ENCODE measurements around the gene REC114.
"Not testable (repeated sequence)": the region's sequence is repeated elsewhere in the genome, so short reads cannot be mapped to it uniquely, and the experiment has no call there.

REC114 gene

GRCh38 chr15:73457334-73457733 is 14.4 kb downstream of the REC114 start:
- no peak for DNase-seq

GRCh38 chr15:73460662-73461061 is 17.7 kb downstream of the REC114 start:
- DNase-seq, result no peak

- DNase-seq, result no peak
Observed at GRCh38 chr15:73464602-73465001, 21.6 kb downstream of the REC114 start.

- no peak for DNase-seq
Observed at GRCh38 chr15:73467758-73468157, 24.8 kb downstream of the REC114 start.

- no peak for DNase-seq
Observed at GRCh38 chr15:73474785-73475184, 31.8 kb downstream of the REC114 start.

- DNase-seq, result no peak
Observed at GRCh38 chr15:73476704-73477216, 33.8 kb downstream of the REC114 start.

- no peak for DNase-seq
Observed at GRCh38 chr15:73480050-73480449, 37.1 kb downstream of the REC114 start.

GRCh38 chr15:73482166-73482565 is 39.2 kb downstream of the REC114 start:
- DNase-seq, result no peak

GRCh38 chr15:73483053-73483452 is 40.1 kb downstream of the REC114 start:
- no peak for DNase-seq

GRCh38 chr15:73485372-73485771 is 42.4 kb downstream of the REC114 start:
- no peak for DNase-seq

GRCh38 chr15:73485885-73486284 is 42.9 kb downstream of the REC114 start:
- DNase-seq, result not testable (repeated sequence)

GRCh38 chr15:73488698-73489097 is 45.7 kb downstream of the REC114 start:
- DNase-seq, result no peak

GRCh38 chr15:73493922-73494321 is 51.0 kb downstream of the REC114 start:
- no peak for DNase-seq

- DNase-seq, result no peak
Observed at GRCh38 chr15:73495181-73495580, 52.2 kb downstream of the REC114 start.

- no peak for DNase-seq
Observed at GRCh38 chr15:73500696-73501095, 57.7 kb downstream of the REC114 start.

- DNase-seq, result no peak
Observed at GRCh38 chr15:73504885-73505284, 61.9 kb downstream of the REC114 start.

GRCh38 chr15:73515527-73515926 is 72.6 kb downstream of the REC114 start:
- DNase-seq, result no peak

- DNase-seq, result no peak
Observed at GRCh38 chr15:73517566-73517965, 74.6 kb downstream of the REC114 start.

GRCh38 chr15:73518180-73518862 is 75.4 kb downstream of the REC114 start:
- no peak for DNase-seq

GRCh38 chr15:73518876-73519733 is 76.1 kb downstream of the REC114 start:
- no peak for DNase-seq

- no peak for DNase-seq
Observed at GRCh38 chr15:73522011-73522410, 79.0 kb downstream of the REC114 start.

- DNase-seq, result no peak
Observed at GRCh38 chr15:73524919-73525318, 82.0 kb downstream of the REC114 start.

- no peak for DNase-seq
Observed at GRCh38 chr15:73527598-73527997, 84.6 kb downstream of the REC114 start.

- DNase-seq, result no peak
Observed at GRCh38 chr15:73530649-73531048, 87.7 kb downstream of the REC114 start.

Measured in activated CD4-positive, alpha-beta T cell treated with anti-CD3 and anti-CD28 coated beads for 1 hour (primary cell).